GM19238 (cell line): ENCODE results near the gene OCEL1.
A peak's percentile ranks its signal among the peaks of the same experiment; 100 is the strongest.

Source experiments
- DNase-seq: peaks from one replicate; pipeline ENCODE4 v3.0.0; 2011; ENCODE audit warnings: low spot score; ENCODE audit not compliant: insufficient read length

OCEL1 gene

DNA sequence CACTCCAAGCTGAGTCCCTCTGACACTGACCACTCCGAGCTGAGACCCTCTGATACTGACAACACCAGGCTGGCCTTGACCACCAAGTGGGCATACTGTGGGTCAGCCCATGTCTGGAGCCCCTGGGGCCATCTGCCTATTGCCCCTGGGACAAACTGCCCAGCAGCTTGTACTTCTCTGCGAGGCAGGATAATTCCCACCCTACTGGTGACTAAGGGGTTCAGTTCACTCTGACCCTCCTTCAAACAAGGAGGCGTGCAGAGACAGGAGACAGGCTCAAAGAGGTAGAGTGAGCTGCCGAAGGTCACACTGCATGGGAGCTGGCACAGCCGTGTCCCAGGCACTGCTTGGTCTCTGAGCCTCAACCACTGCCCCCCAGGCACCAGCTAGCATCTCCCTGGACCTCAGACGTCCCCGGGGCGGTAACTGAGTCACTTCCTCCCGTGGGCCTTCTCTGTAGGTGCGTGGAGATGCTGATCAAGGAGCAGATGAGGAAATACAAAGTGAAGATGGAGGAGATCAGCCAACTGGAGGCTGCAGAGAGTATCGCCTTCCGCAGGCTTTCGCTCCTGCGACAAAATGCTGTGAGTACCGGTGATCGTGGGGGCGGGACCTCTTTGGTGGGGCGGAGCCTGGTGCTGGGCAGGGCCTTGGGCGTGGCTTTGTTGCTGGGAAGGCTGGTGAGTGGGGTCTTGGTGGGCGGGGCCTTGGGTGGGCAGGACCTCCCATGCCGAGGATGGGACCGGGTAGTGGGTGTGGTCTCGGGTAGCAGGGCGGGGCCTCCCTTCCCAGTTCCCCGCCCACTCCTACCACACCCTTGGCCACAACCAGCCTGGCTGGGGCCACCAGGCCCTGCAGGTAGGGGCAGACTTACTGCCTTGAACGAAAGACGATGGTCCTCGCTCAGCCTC lies 16.6 kb upstream of the OCEL1 start:
- peak; percentile 49 for DNase-seq

GRCh38 chr19:17210296-17210695 lies 15.7 kb upstream of the OCEL1 start:
- DNase-seq, result no peak

GRCh38 chr19:17211547-17212446 lies 14.2 kb upstream of the OCEL1 start:
- no peak for DNase-seq

GRCh38 chr19:17213334-17213733 lies 12.7 kb upstream of the OCEL1 start:
- no peak for DNase-seq

GRCh38 chr19:17214508-17215126 lies 11.4 kb upstream of the OCEL1 start:
- DNase-seq, result no peak

- peak; percentile 92 for DNase-seq
Measured at GRCh38 chr19:17215127-17215971, 10.7 kb upstream of the OCEL1 start, which contains the start of gene USE1. Gene USE1 (plus strand): TSS chr19:17215357. CDS start chr19:17215406, 49 bp downstream.

GRCh38 chr19:17216058-17216670 lies 9.9 kb upstream of the OCEL1 start:
- DNase-seq, result no peak

DNA sequence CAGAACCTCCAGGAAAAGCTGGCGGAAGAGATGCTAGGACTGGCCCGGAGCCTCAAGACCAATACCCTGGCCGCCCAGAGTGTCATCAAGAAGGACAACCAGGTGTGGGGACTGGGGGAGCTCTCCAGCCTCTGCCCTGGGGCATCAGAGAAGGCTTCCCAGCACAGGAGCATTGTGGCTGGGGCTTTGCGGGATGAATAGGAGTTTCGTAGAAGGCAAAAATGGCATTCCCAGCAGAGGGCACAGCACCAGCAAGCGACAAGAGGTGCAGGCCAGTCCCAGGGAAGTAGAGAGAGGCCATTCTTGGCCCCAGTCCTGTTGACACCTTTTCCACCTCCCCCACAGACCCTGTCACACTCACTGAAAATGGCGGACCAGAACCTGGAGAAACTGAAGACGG lies 6.7 kb upstream of the OCEL1 start:
- DNase-seq, result no peak

GRCh38 chr19:17220207-17220758 lies 5.7 kb upstream of the OCEL1 start:
- no peak for DNase-seq

GRCh38 chr19:17225053-17225452 lies 973 bp upstream of the OCEL1 start:
- DNase-seq, result no peak

GRCh38 chr19:17227798-17228367 lies 1.9 kb downstream of the OCEL1 start:
- DNase-seq, result no peak

GRCh38 chr19:17229890-17230289 lies 3.9 kb downstream of the OCEL1 start:
- no peak for DNase-seq

- no peak for DNase-seq
Measured at GRCh38 chr19:17232258-17232657, 6.2 kb downstream of the OCEL1 start.

DNA sequence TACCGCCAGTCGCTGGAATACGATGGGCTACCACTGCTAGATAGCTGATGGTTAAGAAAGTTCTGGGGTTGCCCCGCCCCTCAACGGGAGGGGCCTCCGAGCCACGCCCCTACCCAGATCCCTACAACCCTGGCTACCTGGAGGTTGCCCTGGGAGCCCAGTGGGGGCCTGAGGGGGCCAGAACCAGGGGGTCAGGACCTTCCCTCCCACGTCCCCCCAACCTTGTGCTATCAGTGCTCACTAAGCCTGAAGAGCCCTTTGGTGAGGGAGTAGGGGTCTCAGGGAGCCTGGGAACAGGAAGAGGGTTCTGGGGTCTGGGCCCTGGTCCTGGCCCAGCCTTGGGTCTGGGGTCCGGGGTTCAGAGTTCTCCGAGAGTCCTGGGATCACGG lies 8.9 kb downstream of the OCEL1 start:
- peak; percentile 79 for DNase-seq

DNA sequence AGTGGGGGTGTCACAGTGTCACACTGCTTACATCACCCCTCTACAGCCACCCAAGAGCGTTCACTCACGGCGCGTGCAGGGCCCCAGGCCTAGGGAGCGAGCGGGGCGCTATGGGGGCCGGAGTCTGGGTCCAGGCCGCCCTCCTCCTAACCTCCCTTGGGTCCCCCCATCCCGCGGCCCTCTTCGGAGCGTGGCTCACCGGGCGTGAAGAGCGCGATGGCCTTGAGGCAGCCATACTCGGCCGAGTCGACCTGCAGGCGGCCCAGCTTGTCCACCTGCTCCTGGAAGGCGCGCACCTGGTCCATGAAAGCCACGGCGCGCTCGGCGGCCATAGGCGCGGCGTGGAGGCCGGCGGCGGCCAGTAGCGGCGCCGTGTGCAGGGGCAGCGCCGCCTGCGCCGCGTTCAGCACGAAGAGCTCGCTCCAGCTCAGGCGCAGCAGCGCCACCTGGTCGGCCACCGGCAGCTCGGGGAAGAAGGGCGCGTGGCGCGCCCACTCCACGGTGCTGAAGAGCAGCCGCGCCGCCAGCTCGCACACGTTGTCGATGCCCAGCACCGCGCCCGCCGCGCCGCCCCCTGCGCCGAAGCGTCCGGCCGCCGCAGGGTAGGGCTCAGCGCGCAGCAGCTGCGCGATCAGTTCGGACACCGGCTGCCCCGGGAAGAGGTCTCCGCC lies 9.4 kb downstream of the OCEL1 start:
- peak; percentile 70 for DNase-seq

- DNase-seq, result peak; percentile 61
Measured at GRCh38 chr19:17235971-17236777, 10.1 kb downstream of the OCEL1 start.

- DNase-seq, result no peak
Measured at GRCh38 chr19:17236811-17237543, 11.0 kb downstream of the OCEL1 start.
